Spleen (tissue), 11 donors: ENCODE measurements around the gene PICK1. TPM values are rescaled to one million over a fixed set of nuclear protein-coding genes. Genes with fewer than 3 reads are reported as not detected.
A peak's percentile ranks its signal among the peaks of the same experiment; 100 is the strongest.

ENCODE experiments used
- DNase-seq: peaks from one replicate; pipeline ENCODE4 v3.0.0-alpha.2; 2020
- H3K27ac ChIP-seq, 8 donors: fragments of 200-600 bp; sonication (generic) in 7 of 8; 1 replicate in 4 of 8; 2 replicates in 4 of 8; pipeline versions ENCODE4 v1.5.0 to v1.8.0; 2016 to 2021; ENCODE audit warnings: inconsistent platforms in 4 of 8, mild to moderate bottlenecking in 4 of 8, moderate library complexity in 1 of 8
- H3K27me3 ChIP-seq, 7 donors: fragments of 200-600 bp; sonication (generic) in 6 of 7; replicated peaks in 1 of 7; 1 replicate in 4 of 7; 2 replicates in 3 of 7; pipeline versions ENCODE4 v1.5.0 to v1.8.0; 2016 to 2021; ENCODE audit warnings: inconsistent platforms in 3 of 7, mild to moderate bottlenecking in 1 of 7
- H3K36me3 ChIP-seq, 6 donors: fragments of 200-600 bp; sonication (generic) in 5 of 6; 1 replicate in 4 of 6; 2 replicates in 2 of 6; pipeline versions ENCODE4 v1.5.0 to v1.8.0; 2016 to 2021; ENCODE audit warnings: inconsistent platforms in 2 of 6
- H3K4me1 ChIP-seq, 6 donors: fragments of 200-600 bp; sonication (generic) in 5 of 6; 1 replicate in 3 of 6; 2 replicates in 3 of 6; pipeline versions ENCODE4 v1.5.0 to v1.8.0; 2016 to 2021; ENCODE audit warnings: inconsistent platforms in 3 of 6
- H3K4me3 ChIP-seq, 8 donors: fragments of 200-600 bp; sonication (generic) in 7 of 8; 1 replicate in 4 of 8; 2 replicates in 4 of 8; pipeline versions ENCODE4 v1.5.0 to v1.8.0; 2016 to 2021; ENCODE audit warnings: inconsistent platforms in 4 of 8, mild to moderate bottlenecking in 4 of 8, moderate library complexity in 2 of 8
- H3K9me3 ChIP-seq, 8 donors: fragments of 200-600 bp; sonication (generic) in 7 of 8; 1 replicate in 4 of 8; 2 replicates in 4 of 8; pipeline versions ENCODE4 v1.5.0 to v1.8.0; 2016 to 2021; ENCODE audit warnings: inconsistent platforms in 4 of 8
- POLR2A ChIP-seq, 3 donors: fragments of 450-650 bp; IDR thresholded peaks; one replicate each; pipeline ENCODE4 v1.5.1; 2017; ENCODE audit warnings: antibody characterized with exemption in 3 of 3, mild to moderate bottlenecking in 1 of 3
- POLR2AphosphoS5 ChIP-seq, 3 donors: sonication (generic); formaldehyde crosslinking; IDR thresholded peaks; one replicate each; pipeline ENCODE4 v1.5.1; 2017; ENCODE audit warnings: antibody characterized with exemption in 3 of 3
- WGBS, 5 donors: extraction: QIAGEN DNeasy Blood & Tissue Kit in 3 of 5; methylation state at CpG; one replicate each; pipeline versions ENCODE4 v1.1.5 to v1.1.7; 2013 to 2018; 5-methylcytosine and 5-hydroxymethylcytosine counted together
- intact Hi-C: fragments of 100-400 bp; cut with DNase I; formaldehyde crosslinking; loops from one replicate; pipeline ENCODE4 v1.15.0; 2023; ENCODE audit warnings: low total_unique reads
- polyA plus RNA-seq, 3 donors: library from polyadenylated mRNA; stranded (reverse); fragments of 200-250 nt; gene quantifications; one replicate each; pipeline ENCODE4 v1.2.1, GENCODE V29; 2013
- total RNA-seq, 7 donors: library from RNA; depleted of rRNA in 3 of 7; stranded (reverse); fragments of >200 nt in 3 of 7; fragmentation: NEBNext Ultra II Directional in 4 of 7; extraction: Animal tissue kit (Norgen Biotek cat#: 25700) in 4 of 7; gene quantifications; one replicate each; pipeline versions ENCODE4 v1.1.0 to v1.2.1, GENCODE V29; 2016 to 2021
- TF ChIP-seq, protein P1 (sequence below), 11 experiments: fragments of 200-600 bp in 7 of 11; fragments of 450-650 bp in 4 of 11; sonication (generic) in 4 of 11; IDR thresholded peaks in 8 of 11; conservative IDR thresholded peaks in 3 of 11; 1 replicate in 7 of 11; 2 replicates in 4 of 11; pipeline versions ENCODE4 v1.4.0 to v1.8.0; 2016 to 2021; ENCODE audit warnings: antibody characterized with exemption in 11 of 11, inconsistent platforms in 4 of 11, mild to moderate bottlenecking in 1 of 11
- donor health status: healthy with polysubstance abuse.
- donor health status: DM: no; HTN: no; CAD: no; lungs with moderate emphysema.
- donor health status: DM: no; HTN: no; CAD: no.
- donor health status: Bipolar disorder and iron deficiency.
- donor health status: healthy.
- donor health status: DM: no; HTN: no; CAD: no.
- donor health status: DM: yes; HTN: yes; CAD: no.

The PICK1 gene
- total and polyA plus RNA-seq, 10 donors: 14.9 to 34.2 (median 28.4) TPM

DNA sequence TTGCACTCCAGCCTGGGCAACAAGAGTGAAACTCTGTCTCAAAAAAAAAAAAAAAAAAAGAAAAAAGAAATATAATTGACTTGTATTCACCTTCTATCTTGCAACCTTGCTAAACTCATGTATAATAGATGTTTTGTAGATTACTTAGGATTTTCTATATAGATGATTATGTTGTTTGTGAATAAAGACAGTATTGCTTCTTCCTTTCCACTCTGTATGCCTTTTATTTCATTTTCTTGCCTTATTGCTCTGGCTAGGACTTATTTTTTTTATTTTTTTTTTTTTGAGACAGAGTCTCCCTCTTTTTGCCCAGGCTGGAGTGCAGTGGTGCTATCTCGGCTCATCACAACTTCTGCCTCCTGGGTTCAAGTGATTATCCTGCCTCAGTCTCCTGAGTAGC is 43.1 kb upstream of the PICK1 start:
- Histone ChIP-seq H3K36me3 (no peaks in the 10 kb centered on the region), H3K4me1 (peaks cover 0 to 19% (median 6%) of the 10 kb centered on the region in 6 donors), H3K27ac (no peak overlapping the region), H3K27me3 (no peaks in the 10 kb centered on the region), H3K9me3 (peaks cover 0 to 5% (median 0%) of the 10 kb centered on the region in 8 donors), H3K4me3 (no peak overlapping the region)
- intact Hi-C loops: no loop called here
- DNase-seq: no peak
- 92 to 100% (median 100%) methylated on average over 1 of the region's 1 CpG for whole genome bisulfite sequencing, 5 donors
- TF ChIP-seq POLR2AphosphoS5 (IDR thresholded peaks at IDR 0.05): no peak

DNA sequence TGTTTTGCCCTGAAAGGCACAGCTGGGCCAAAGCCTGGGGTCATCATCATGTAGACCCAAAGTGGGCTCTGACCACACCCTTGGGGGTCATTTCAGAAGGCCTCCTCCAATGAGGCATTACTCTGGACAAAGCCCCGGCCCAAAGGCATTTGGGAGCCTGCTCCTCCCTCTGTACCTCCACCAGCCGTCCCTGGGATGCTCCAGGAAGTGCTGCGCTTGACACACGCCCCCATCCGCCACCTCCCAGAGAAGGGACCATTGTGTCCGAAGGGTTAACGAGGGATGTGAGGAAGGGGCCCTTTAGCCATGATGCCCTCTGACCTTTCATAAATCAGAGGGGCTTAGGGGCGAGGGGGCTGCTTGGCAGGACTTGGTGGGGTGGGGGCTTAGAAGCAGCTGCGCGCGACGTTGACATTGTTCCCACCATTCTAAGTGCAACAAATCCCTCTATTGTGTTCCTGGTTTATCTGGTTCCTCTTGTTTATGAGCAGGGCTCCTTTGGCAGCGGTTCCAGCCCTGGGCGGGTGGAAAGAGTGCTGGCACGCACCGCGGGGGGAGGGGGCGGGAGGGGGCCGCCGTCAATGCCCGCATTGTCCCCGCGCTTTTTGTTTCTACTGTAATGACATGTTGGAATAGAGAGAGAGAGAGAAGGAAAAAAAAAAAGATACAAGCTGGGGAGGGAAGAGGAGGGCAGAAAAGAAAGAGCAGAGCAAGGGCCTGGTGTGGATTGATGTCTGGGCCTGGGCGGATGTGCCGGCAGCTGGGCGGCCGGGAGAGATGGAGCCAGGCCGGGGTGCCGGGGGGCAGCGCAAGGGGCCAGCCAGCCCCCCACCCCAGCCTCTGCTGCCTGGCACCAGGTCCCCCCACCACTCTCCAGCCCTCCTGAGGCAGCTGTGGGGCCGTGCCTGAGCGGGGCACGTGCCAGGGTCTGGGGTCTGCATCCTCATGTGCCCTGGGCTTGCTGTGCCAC is 40.7 kb upstream of the PICK1 start:
- H3K27ac ChIP-seq: peak overlapping the region in 1 of 8 donors; percentile 31
- no peak for DNase-seq
- intact Hi-C loops: no loop called here
- H3K27me3 ChIP-seq: no peaks in the 10 kb centered on the region
- H3K9me3 ChIP-seq: peaks cover 0 to 5% (median 0%) of the 10 kb centered on the region in 8 donors
- H3K36me3 ChIP-seq: no peaks in the 10 kb centered on the region
- H3K4me3 ChIP-seq: no peak overlapping the region
- peaks cover 0 to 19% (median 6%) of the 10 kb centered on the region in 6 donors for H3K4me1 ChIP-seq
- TF ChIP-seq, protein P1, sequence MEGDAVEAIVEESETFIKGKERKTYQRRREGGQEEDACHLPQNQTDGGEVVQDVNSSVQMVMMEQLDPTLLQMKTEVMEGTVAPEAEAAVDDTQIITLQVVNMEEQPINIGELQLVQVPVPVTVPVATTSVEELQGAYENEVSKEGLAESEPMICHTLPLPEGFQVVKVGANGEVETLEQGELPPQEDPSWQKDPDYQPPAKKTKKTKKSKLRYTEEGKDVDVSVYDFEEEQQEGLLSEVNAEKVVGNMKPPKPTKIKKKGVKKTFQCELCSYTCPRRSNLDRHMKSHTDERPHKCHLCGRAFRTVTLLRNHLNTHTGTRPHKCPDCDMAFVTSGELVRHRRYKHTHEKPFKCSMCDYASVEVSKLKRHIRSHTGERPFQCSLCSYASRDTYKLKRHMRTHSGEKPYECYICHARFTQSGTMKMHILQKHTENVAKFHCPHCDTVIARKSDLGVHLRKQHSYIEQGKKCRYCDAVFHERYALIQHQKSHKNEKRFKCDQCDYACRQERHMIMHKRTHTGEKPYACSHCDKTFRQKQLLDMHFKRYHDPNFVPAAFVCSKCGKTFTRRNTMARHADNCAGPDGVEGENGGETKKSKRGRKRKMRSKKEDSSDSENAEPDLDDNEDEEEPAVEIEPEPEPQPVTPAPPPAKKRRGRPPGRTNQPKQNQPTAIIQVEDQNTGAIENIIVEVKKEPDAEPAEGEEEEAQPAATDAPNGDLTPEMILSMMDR (IDR thresholded peaks at IDR 0.05 in 8 of 11, conservative IDR thresholded peaks at IDR 0.05 in 3 of 11): no peak
- TF ChIP-seq POLR2AphosphoS5 (IDR thresholded peaks at IDR 0.05) (no peak), POLR2A (IDR thresholded peaks at IDR 0.05) (no peak)
- 63 to 85% (median 78%) methylated on average over 31 to 33 of the region's 33 CpGs for WGBS, 5 donors

DNA sequence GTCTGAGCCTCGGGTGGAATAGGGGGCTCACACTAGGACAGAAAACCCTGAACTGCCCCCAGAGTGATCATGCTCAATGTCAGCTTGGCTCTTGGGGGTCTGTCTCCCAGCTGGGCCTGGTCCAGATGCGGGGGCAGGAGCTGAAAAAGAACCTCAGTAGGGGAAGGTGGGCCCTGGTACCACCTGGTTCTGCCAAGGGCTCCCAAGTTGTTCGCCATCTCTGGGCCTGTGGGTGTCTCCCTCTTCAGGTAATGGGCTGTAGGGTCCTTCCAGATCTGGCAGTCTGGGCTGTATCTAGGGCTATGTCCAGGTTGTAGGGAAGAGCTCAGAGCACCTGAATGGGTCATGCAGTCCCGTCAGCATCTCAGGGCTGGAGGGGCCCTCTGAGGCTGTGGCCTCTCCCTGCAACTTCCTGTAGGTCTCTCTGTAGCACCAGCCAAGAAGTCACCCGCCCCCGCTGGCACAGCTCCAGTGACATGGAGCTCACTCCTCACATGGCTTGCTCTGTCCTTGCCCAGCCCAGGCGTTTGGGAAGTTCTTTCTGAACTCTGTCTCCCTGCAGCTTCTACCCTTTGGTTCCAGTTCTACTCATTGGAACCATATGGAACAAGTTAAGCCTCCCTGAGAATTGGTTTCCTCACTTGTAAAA is 39.8 kb upstream of the PICK1 start:
- Histone ChIP-seq H3K27ac (peak overlapping the region in 1 of 8 donors; percentile 37), H3K27me3 (no peaks in the 10 kb centered on the region), H3K36me3 (no peaks in the 10 kb centered on the region), H3K4me1 (peaks cover 0 to 19% (median 6%) of the 10 kb centered on the region in 6 donors), H3K4me3 (no peak overlapping the region), H3K9me3 (peaks cover 0 to 5% (median 0%) of the 10 kb centered on the region in 8 donors)
- no peak for DNase-seq
- intact Hi-C loops: no loop called here
- TF ChIP-seq POLR2A (IDR thresholded peaks at IDR 0.05) (no peak), POLR2AphosphoS5 (IDR thresholded peaks at IDR 0.05) (peak in 2 of 3 donors; percentile 13 to 51)
- TF ChIP-seq, protein P1 (IDR thresholded peaks at IDR 0.05 in 8 of 11, conservative IDR thresholded peaks at IDR 0.05 in 3 of 11): no peak
- WGBS, 5 donors: 39 to 66% (median 49%) methylated on average over 4 to 7 of the region's 7 CpGs

DNA sequence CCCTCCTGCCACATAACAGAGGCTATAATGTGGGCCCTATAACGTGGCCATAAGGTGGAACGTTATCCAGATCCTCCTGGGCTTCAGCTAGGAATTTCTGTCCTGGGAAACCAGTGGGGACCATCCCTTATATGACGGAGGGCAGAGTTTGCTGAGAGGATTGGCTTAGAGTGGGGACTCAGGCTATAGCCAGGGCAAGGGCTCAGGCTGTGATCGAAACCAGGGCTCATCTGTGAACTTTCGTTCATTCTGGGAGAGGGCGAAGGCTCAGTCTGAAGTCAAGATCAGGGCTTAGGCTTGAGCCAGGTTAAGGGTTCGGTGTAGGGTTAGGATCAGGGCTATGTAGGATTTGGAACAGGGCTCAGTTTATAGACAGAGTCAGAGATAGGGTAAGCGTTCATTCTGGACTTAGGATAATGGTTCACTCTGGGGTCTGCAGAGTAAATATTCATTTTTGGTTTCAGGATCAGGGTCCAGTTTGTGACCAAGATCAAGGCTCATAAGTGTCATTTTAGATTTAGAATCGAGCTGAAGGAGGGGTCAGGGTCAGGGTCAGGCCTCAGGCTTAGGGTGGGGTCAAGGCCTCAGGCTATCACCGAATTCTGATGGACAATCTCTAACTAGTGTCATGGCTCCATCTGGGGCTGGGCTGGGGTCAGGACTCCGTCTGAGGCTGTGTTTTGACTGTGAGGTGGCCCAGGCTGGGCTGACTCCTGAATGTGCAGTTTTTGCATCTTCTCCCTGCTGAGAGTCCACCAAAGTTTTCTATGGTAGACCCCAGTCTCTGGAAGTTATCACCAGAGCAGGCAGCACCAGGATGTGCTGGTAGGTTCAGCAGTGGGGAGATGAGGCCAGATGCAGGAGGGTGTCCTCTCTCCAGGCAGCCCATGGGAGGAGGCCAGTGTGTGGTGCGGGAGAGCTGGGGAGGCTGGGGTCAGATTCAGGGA is 39.0 kb upstream of the PICK1 start:
- Histone ChIP-seq H3K36me3 (no peaks in the 10 kb centered on the region), H3K27ac (peak overlapping the region in 1 of 8 donors; percentile 37), H3K9me3 (peaks cover 0 to 5% (median 0%) of the 10 kb centered on the region in 8 donors), H3K4me1 (peaks cover 0 to 19% (median 6%) of the 10 kb centered on the region in 6 donors), H3K27me3 (no peaks in the 10 kb centered on the region), H3K4me3 (no peak overlapping the region)
- TF ChIP-seq POLR2AphosphoS5 (IDR thresholded peaks at IDR 0.05) (no peak), POLR2A (IDR thresholded peaks at IDR 0.05) (no peak)
- TF ChIP-seq, protein P1 (IDR thresholded peaks at IDR 0.05 in 8 of 11, conservative IDR thresholded peaks at IDR 0.05 in 3 of 11): no peak
- intact Hi-C loops: no loop called here
- DNase-seq: no peak
- WGBS, 5 donors: 82 to 91% (median 84%) methylated on average over 11 to 12 of the region's 12 CpGs
